Vagina (tissue), 2 donors: Measurements from ENCODE around the gene OR10AD1.

Experiments
- CTCF ChIP-seq, 3 experiments: fragments of 450-650 bp in 2 of 3; fragments of 200-600 bp in 1 of 3; sonication (generic) in 1 of 3; IDR thresholded peaks; one replicate each; pipeline ENCODE4 v1.5.1; 2017 to 2019; ENCODE audit warnings: antibody characterized with exemption in 3 of 3, mild to moderate bottlenecking in 2 of 3, moderate library complexity in 2 of 3
- POLR2A ChIP-seq, 2 donors: fragments of 450-650 bp; IDR thresholded peaks; one replicate each; pipeline ENCODE4 v1.6.1; 2017; ENCODE audit warnings: antibody characterized with exemption in 2 of 2, mild to moderate bottlenecking in 2 of 2, moderate library complexity in 2 of 2
- POLR2AphosphoS5 ChIP-seq, 2 donors: sonication (generic); formaldehyde crosslinking; IDR thresholded peaks; one replicate each; pipeline ENCODE4 v1.9.0; 2017; ENCODE audit warnings: antibody characterized with exemption in 2 of 2, mild to moderate bottlenecking in 2 of 2, low read depth in 1 of 2; ENCODE audit not compliant: insufficient read depth in 1 of 2

DNA sequence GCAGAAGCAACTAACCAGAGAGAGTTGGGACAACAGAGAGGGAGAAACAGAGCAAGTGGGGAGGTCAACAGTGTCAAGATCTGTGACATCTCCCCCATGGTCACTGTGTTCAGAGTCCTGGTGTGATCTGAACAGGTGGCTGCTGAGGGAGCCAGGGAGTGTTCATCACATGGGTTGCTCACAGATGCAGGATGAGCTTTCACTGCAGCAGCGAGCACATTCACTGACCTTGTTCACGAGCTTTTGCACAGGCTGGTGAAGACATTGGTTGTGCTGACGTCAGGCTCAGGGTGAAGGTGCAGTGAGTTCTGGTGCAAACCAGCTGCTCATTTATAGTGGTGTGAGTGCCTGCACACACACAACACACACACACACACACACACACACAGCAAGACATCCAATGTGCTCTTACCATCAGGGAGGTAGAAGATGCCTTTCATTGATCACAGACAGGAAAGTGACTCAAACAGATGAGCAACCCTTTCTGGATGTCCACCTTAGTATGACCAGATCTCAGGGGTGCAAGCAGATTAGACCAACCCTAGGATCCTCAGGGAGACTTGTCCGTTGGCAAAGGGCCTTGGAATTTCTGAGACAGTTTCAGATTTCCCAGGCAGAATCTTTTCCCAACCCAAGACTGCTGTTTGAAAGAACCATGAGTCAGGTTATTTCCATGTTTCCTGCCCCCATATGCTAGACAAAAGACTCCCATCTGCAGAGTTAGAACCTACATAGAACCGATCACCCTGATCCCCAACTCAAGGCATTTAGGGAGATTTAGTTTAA lies 44.3 kb upstream of the OR10AD1 start:
- no peak for TF ChIP-seq CTCF (IDR thresholded peaks at IDR 0.05)
- TF ChIP-seq POLR2A (IDR thresholded peaks at IDR 0.05) = no peak
- no peak for TF ChIP-seq POLR2AphosphoS5 (IDR thresholded peaks at IDR 0.05; ENCODE audit: insufficient read depth in 1 of 2, low read depth in 1 of 2)
